PC-3 (cell line): Measurements from ENCODE around the gene CLMP. TPM values are rescaled to one million over a fixed set of nuclear protein-coding genes. Genes with fewer than 3 reads are reported as not detected.

Source experiments
- ATAC-seq: fragments of 200-7000 bp; cut with Tn5 transposase; 2 replicates; pipeline ENCODE4 v1.9.1; 2020; ENCODE audit warnings: mild to moderate bottlenecking, moderate library complexity
- BruUV-seq: library from RNA; stranded (reverse); fragments of 400-500 nt; replicated peaks from 2 replicates; lab custom pipeline; 2021; lab: Mats Ljungman, UMichigan
- CTCF ChIA-PET: fragments of 300-600 bp; sonication (Branson Sonifier 250); formaldehyde crosslinking; loops from one replicate; lab custom pipeline; 2022; ENCODE audit warnings: antibody characterized with exemption; lab: Charles Lee
- POLR2A ChIA-PET: fragments of 300-600 bp; sonication (Branson Sonifier 250); formaldehyde crosslinking; loops from one replicate; lab custom pipeline; 2022; ENCODE audit warnings: antibody characterized with exemption; ENCODE audit not compliant: unreplicated experiment; lab: Charles Lee
- DNase-seq: peaks from one replicate; pipeline ENCODE4 v3.0.0-alpha.2; 2015
- H2AFZ ChIP-seq: fragments of 300-600 bp; sonication (generic); 2 replicates; pipeline ENCODE4 v1.6.0; 2016; ENCODE audit warnings: antibody characterized with exemption, low read length
- H3F3A ChIP-seq: fragments of 300-600 bp; sonication (generic); one replicate; pipeline ENCODE4 v1.6.0; 2017; ENCODE audit warnings: antibody characterized with exemption, low read length, control low read depth, mild to moderate bottlenecking; ENCODE audit not compliant: unreplicated experiment
- H3K27ac ChIP-seq: fragments of 300-600 bp; sonication (generic); 2 replicates; pipeline ENCODE4 v1.5.1; 2016; ENCODE audit warnings: mild to moderate bottlenecking, low read length
- H3K27me3 ChIP-seq: fragments of 300-600 bp; sonication (generic); 2 replicates; pipeline ENCODE4 v1.6.1; 2016; ENCODE audit warnings: low read length, mixed read lengths
- H3K36me3 ChIP-seq: fragments of 300-600 bp; sonication (generic); 2 replicates; pipeline ENCODE4 v1.6.1; 2016; ENCODE audit warnings: low read depth, mixed run types, low read length, mixed read lengths
- H3K4me1 ChIP-seq: fragments of 300-600 bp; sonication (generic); 2 replicates; pipeline ENCODE4 v1.5.1; 2016; ENCODE audit warnings: low read length; ENCODE audit not compliant: insufficient read depth
- H3K4me2 ChIP-seq: fragments of 300-600 bp; sonication (generic); 2 replicates; pipeline ENCODE4 v1.6.0; 2016; ENCODE audit warnings: low read length
- H3K4me3 ChIP-seq: fragments of 300-600 bp; sonication (generic); 2 replicates; pipeline ENCODE4 v1.5.1; 2016; ENCODE audit warnings: mild to moderate bottlenecking, low read length, mixed read lengths
- H3K79me2 ChIP-seq: fragments of 300-600 bp; sonication (generic); 2 replicates; pipeline ENCODE4 v1.6.1; 2017; ENCODE audit warnings: low read length, mixed read lengths
- H3K9ac ChIP-seq: fragments of 300-600 bp; sonication (generic); 2 replicates; pipeline ENCODE4 v1.6.0; 2016; ENCODE audit warnings: mild to moderate bottlenecking, low read length
- H3K9me2 ChIP-seq: fragments of 300-600 bp; sonication (generic); replicated peaks from 2 replicates; pipeline ENCODE4 v1.6.1; 2016; ENCODE audit warnings: mixed run types, low read length, mixed read lengths
- H3K9me3 ChIP-seq: fragments of 300-600 bp; sonication (generic); 2 replicates; pipeline ENCODE4 v1.6.1; 2016; ENCODE audit warnings: low read length, mixed read lengths
- H4K20me1 ChIP-seq: fragments of 300-600 bp; sonication (generic); 2 replicates; pipeline ENCODE4 v1.6.1; 2016; ENCODE audit warnings: low read length, mixed read lengths
- EZH2 ChIP-seq: fragments of 300-600 bp; sonication (generic); IDR thresholded peaks from one replicate; pipeline ENCODE4 v1.6.1; 2017; ENCODE audit warnings: antibody characterized with exemption, mild to moderate bottlenecking, low read length; ENCODE audit not compliant: unreplicated experiment
- EZH2phosphoT487 ChIP-seq: fragments of 300-600 bp; sonication (generic); IDR thresholded peaks from 2 replicates; pipeline ENCODE4 v1.6.1; 2018; ENCODE audit warnings: mild to moderate bottlenecking, antibody characterized with exemption, low read length, borderline replicate concordance
- intact Hi-C: fragments of 100-400 bp; cut with micrococcal nuclease; formaldehyde crosslinking; loops from 2 replicates; pipeline ENCODE4 v1.9.0; 2023
- total RNA-seq: library from RNA; depleted of rRNA; stranded (reverse); fragments of >200 nt; gene quantifications from 2 replicates; pipeline ENCODE4 v1.2.3, GENCODE V29; 2014
- TF ChIP-seq, protein P1 (sequence below): fragments of 300-600 bp; sonication (generic); conservative IDR thresholded peaks from 2 replicates; pipeline ENCODE4 v1.5.1; 2017; ENCODE audit warnings: antibody characterized with exemption, low read depth, mild to moderate bottlenecking, low read length

The CLMP gene
- total RNA-seq, 1 experiment from 2014 or later, result 30.4 TPM

DNA sequence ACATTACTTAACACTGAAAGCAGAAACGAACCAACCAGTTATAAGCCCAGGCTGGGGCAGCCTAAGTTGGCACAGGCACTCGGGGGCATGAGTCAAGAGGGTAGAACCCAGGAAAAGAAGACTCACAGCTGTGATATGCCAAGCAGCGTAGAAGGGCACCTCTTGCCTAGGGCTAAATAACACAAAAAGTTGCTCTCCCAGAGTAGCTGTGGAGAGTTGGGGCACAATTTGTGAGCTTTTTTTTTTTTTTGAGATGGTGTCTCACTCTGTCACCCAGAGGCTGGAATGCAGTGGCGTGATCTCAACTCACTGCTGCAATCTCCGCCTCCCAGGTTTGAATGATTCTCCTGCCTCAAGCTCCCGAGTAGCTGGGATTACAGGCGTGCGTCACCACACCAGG lies 8.8 kb downstream of the CLMP start:
- TF ChIP-seq, protein P1, sequence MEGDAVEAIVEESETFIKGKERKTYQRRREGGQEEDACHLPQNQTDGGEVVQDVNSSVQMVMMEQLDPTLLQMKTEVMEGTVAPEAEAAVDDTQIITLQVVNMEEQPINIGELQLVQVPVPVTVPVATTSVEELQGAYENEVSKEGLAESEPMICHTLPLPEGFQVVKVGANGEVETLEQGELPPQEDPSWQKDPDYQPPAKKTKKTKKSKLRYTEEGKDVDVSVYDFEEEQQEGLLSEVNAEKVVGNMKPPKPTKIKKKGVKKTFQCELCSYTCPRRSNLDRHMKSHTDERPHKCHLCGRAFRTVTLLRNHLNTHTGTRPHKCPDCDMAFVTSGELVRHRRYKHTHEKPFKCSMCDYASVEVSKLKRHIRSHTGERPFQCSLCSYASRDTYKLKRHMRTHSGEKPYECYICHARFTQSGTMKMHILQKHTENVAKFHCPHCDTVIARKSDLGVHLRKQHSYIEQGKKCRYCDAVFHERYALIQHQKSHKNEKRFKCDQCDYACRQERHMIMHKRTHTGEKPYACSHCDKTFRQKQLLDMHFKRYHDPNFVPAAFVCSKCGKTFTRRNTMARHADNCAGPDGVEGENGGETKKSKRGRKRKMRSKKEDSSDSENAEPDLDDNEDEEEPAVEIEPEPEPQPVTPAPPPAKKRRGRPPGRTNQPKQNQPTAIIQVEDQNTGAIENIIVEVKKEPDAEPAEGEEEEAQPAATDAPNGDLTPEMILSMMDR, result no peak
- TF ChIP-seq EZH2phosphoT487 (no peak), EZH2 (no peak)
- Histone ChIP-seq H2AFZ (no peak overlapping the region), H3K36me3 (0 out of 2 replicates have a peak, but pooled peaks cover 5% of the 10 kb centered on the region), H4K20me1 (no peaks in the 10 kb centered on the region), H3F3A (no peaks in the 10 kb centered on the region), H3K4me2 (no peak overlapping the region; the same call in 1 of the 2 replicates), H3K4me3 (no peak overlapping the region), H3K27me3 (no peaks in the 10 kb centered on the region), H3K4me1 (peaks cover 68% of the 10 kb centered on the region), H3K79me2 (peaks cover 61% of the 10 kb centered on the region), H3K9me2 (no peaks in the 10 kb centered on the region), H3K27ac (peak overlapping the region; percentile 86), H3K9me3 (no peaks in the 10 kb centered on the region), H3K9ac (peak overlapping the region; percentile 2; the same call in 1 of the 2 replicates)
- ATAC-seq, result peak; percentile 54
- CTCF ChIA-PET, result interaction anchor here (0.6 kb wide), 3 partner anchors 24 to 245 kb away, joined by 3 to 4 read pairs (median 3); no protein-coding TSS in a partner anchor
- no TSS peak for BruUV-seq
- POLR2A ChIA-PET, result no interaction called here
- peak; percentile 91 for DNase-seq
- intact Hi-C loops, result no loop called here

DNA sequence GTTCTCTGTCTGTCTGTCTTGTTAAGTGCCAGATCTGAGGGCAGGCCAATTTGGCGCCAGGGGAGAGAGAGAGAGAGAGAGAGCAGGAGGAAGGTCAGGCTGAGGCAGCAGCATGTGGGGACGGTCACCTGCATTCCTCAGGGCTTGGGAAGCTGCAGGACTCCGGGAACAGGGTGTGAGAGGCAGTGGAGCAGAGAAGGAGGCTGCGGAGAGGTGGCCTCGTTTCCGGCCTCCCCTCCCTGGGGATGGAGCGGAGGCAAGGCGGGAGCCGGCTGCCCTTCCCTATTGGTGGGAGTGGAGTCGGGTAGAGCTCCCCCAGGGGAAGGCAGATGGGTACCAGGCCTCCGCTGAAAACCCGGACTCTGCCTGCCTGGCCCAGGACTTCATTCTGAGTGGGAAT lies 9.7 kb downstream of the CLMP start:
- Histone ChIP-seq H3K4me3 (no peak overlapping the region), H3F3A (no peaks in the 10 kb centered on the region), H3K9ac (peak overlapping the region; percentile 43), H3K36me3 (0 out of 2 replicates have a peak, but pooled peaks cover 7% of the 10 kb centered on the region), H3K79me2 (peaks cover 51% of the 10 kb centered on the region), H4K20me1 (no peaks in the 10 kb centered on the region), H3K9me3 (no peaks in the 10 kb centered on the region), H3K9me2 (no peaks in the 10 kb centered on the region), H3K4me2 (peak overlapping the region; percentile 51; the same call in 1 of the 2 replicates), H3K4me1 (peaks cover 78% of the 10 kb centered on the region), H3K27ac (peak overlapping the region; percentile 86), H3K27me3 (no peaks in the 10 kb centered on the region), H2AFZ (no peak overlapping the region)
- TF ChIP-seq, protein P1, result no peak
- TF ChIP-seq EZH2phosphoT487, result no peak
- TF ChIP-seq EZH2, result no peak
- intact Hi-C loops, result no loop called here
- ChIA-PET CTCF (no interaction called here), POLR2A (no interaction called here)
- no TSS peak for BruUV-seq
- no peak for ATAC-seq
- no peak for DNase-seq

DNA sequence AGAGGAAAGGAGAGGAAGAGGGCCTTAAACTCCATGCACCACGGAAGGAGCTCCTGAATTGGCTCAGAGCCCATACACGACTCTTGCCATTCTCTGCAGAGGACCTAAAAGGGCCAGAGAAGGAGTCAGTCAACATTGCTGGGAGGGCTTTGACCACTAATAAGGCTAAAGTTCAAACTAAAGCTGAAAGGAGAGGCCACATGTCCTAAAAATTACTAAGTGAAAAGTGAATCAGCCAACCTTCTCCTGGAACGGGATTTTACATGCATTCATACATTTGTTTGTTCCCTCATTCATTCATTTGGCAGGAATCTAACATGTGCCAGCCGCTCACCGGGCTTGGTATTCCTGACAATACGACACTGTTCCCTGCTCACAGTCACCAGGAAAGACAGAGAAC lies 10.5 kb downstream of the CLMP start:
- peak overlapping the region; percentile 86 for H3K27ac ChIP-seq
- H3K4me2 ChIP-seq, result peak overlapping the region; percentile 51
- intact Hi-C loops, result no loop called here

More for the DNA sequence above, 10.5 kb downstream of the CLMP start:
- H3F3A ChIP-seq, result no peaks in the 10 kb centered on the region
- ATAC-seq (no peak; the same call in 1 of the 2 replicates), DNase-seq (peak; percentile 83)
- BruUV-seq, result no TSS peak
- peaks cover 11% of the 10 kb centered on the region; the same call in 1 of the 2 replicates for H3K36me3 ChIP-seq
- peaks cover 49% of the 10 kb centered on the region for H3K79me2 ChIP-seq
- peak overlapping the region; percentile 20 for H2AFZ ChIP-seq
- no peaks in the 10 kb centered on the region for H4K20me1 ChIP-seq
- TF ChIP-seq EZH2, result no peak
- TF ChIP-seq EZH2phosphoT487, result no peak
- TF ChIP-seq, protein P1, result no peak
- H3K9me3 ChIP-seq, result no peaks in the 10 kb centered on the region
- peak overlapping the region; percentile 43 for H3K9ac ChIP-seq
- H3K9me2 ChIP-seq, result no peaks in the 10 kb centered on the region
- no peak overlapping the region for H3K4me3 ChIP-seq
- peaks cover 82% of the 10 kb centered on the region for H3K4me1 ChIP-seq
- POLR2A ChIA-PET, result no interaction called here
- H3K27me3 ChIP-seq, result no peaks in the 10 kb centered on the region
- CTCF ChIA-PET, result no interaction called here
